Activated naive CD4-positive, alpha-beta T cell treated with anti-CD3 and anti-CD28 coated beads, Interleukin-2, amount 50 U/mL, for 24 hours (primary cell): Measurements from ENCODE around the gene PDE8A.

Experiments used
- H3K27ac Mint-ChIP-seq: one replicate; pipeline ENCODE4 v1.8.0; 2021; ENCODE audit warnings: mild to moderate bottlenecking, mixed read lengths
- H3K27me3 Mint-ChIP-seq: one replicate; pipeline ENCODE4 v1.8.0; 2021; ENCODE audit warnings: mixed read lengths
- H3K36me3 Mint-ChIP-seq: one replicate; pipeline ENCODE4 v1.8.0; 2021; ENCODE audit warnings: mixed read lengths
- H3K4me1 Mint-ChIP-seq: one replicate; pipeline ENCODE4 v1.8.0; 2021; ENCODE audit warnings: mixed read lengths
- H3K4me3 Mint-ChIP-seq: one replicate; pipeline ENCODE4 v1.8.0; 2021; ENCODE audit warnings: mild to moderate bottlenecking, mixed read lengths
- H3K9me3 Mint-ChIP-seq: one replicate; pipeline ENCODE4 v1.8.0; 2021; ENCODE audit warnings: mixed read lengths

Gene PDE8A

GRCh38 chr15:85088300-85088699, 106.6 kb downstream of the PDE8A start:
- peaks cover 31% of the 10 kb centered on the region for H3K36me3 Mint-ChIP-seq
- no peak overlapping the region for H3K4me3 Mint-ChIP-seq
- no peaks in the 10 kb centered on the region for H3K9me3 Mint-ChIP-seq
- no peak overlapping the region for H3K27ac Mint-ChIP-seq
- H3K27me3 Mint-ChIP-seq, result no peaks in the 10 kb centered on the region
- H3K4me1 Mint-ChIP-seq, result no peaks in the 10 kb centered on the region

- Mint-ChIP-seq H3K4me3 (no peak overlapping the region), H3K9me3 (no peaks in the 10 kb centered on the region), H3K4me1 (no peaks in the 10 kb centered on the region), H3K27me3 (no peaks in the 10 kb centered on the region), H3K36me3 (peaks cover 32% of the 10 kb centered on the region), H3K27ac (no peak overlapping the region)
Observed at GRCh38 chr15:85089929-85090597, 108.4 kb downstream of the PDE8A start.

GRCh38 chr15:85091990-85092389, 110.3 kb downstream of the PDE8A start:
- H3K4me1 Mint-ChIP-seq, result no peaks in the 10 kb centered on the region
- no peak overlapping the region for H3K27ac Mint-ChIP-seq
- no peaks in the 10 kb centered on the region for H3K9me3 Mint-ChIP-seq
- no peak overlapping the region for H3K4me3 Mint-ChIP-seq
- H3K27me3 Mint-ChIP-seq, result no peaks in the 10 kb centered on the region
- peaks cover 31% of the 10 kb centered on the region for H3K36me3 Mint-ChIP-seq

GRCh38 chr15:85094685-85095084, 113.0 kb downstream of the PDE8A start:
- H3K4me1 Mint-ChIP-seq, result no peaks in the 10 kb centered on the region
- H3K9me3 Mint-ChIP-seq, result no peaks in the 10 kb centered on the region
- peaks cover 33% of the 10 kb centered on the region for H3K36me3 Mint-ChIP-seq
- no peaks in the 10 kb centered on the region for H3K27me3 Mint-ChIP-seq
- H3K4me3 Mint-ChIP-seq, result no peak overlapping the region
- H3K27ac Mint-ChIP-seq, result no peak overlapping the region

GRCh38 chr15:85095566-85095965, 113.9 kb downstream of the PDE8A start:
- no peak overlapping the region for H3K4me3 Mint-ChIP-seq
- H3K9me3 Mint-ChIP-seq, result no peaks in the 10 kb centered on the region
- no peaks in the 10 kb centered on the region for H3K27me3 Mint-ChIP-seq
- H3K4me1 Mint-ChIP-seq, result no peaks in the 10 kb centered on the region
- peaks cover 35% of the 10 kb centered on the region for H3K36me3 Mint-ChIP-seq
- H3K27ac Mint-ChIP-seq, result no peak overlapping the region

- Mint-ChIP-seq H3K36me3 (peaks cover 26% of the 10 kb centered on the region), H3K27me3 (no peaks in the 10 kb centered on the region), H3K4me1 (no peaks in the 10 kb centered on the region), H3K4me3 (no peak overlapping the region), H3K9me3 (no peaks in the 10 kb centered on the region), H3K27ac (no peak overlapping the region)
Observed at GRCh38 chr15:85097250-85097649, 115.6 kb downstream of the PDE8A start.

- Mint-ChIP-seq H3K27me3 (no peaks in the 10 kb centered on the region), H3K27ac (no peak overlapping the region), H3K4me3 (no peak overlapping the region), H3K36me3 (peaks cover 24% of the 10 kb centered on the region), H3K9me3 (no peaks in the 10 kb centered on the region), H3K4me1 (no peaks in the 10 kb centered on the region)
Observed at GRCh38 chr15:85097725-85098124, 116.1 kb downstream of the PDE8A start.

GRCh38 chr15:85099195-85099803, 117.6 kb downstream of the PDE8A start:
- no peak overlapping the region for H3K4me3 Mint-ChIP-seq
- no peak overlapping the region for H3K27ac Mint-ChIP-seq

GRCh38 chr15:85100186-85100937, 118.7 kb downstream of the PDE8A start:
- Mint-ChIP-seq H3K36me3 (peaks cover 12% of the 10 kb centered on the region), H3K4me1 (peaks cover 4% of the 10 kb centered on the region), H3K27ac (no peak overlapping the region), H3K27me3 (no peaks in the 10 kb centered on the region), H3K4me3 (no peak overlapping the region), H3K9me3 (no peaks in the 10 kb centered on the region)

More at GRCh38 chr15:85099195-85099803, 117.6 kb downstream of the PDE8A start:
- no peaks in the 10 kb centered on the region for H3K9me3 Mint-ChIP-seq
- no peaks in the 10 kb centered on the region for H3K27me3 Mint-ChIP-seq
- peaks cover 4% of the 10 kb centered on the region for H3K4me1 Mint-ChIP-seq
- H3K36me3 Mint-ChIP-seq, result peaks cover 15% of the 10 kb centered on the region

GRCh38 chr15:85104584-85104983, 122.9 kb downstream of the PDE8A start:
- H3K27me3 Mint-ChIP-seq, result no peaks in the 10 kb centered on the region
- peaks cover 4% of the 10 kb centered on the region for H3K4me1 Mint-ChIP-seq
- H3K36me3 Mint-ChIP-seq, result peaks cover 10% of the 10 kb centered on the region
- no peaks in the 10 kb centered on the region for H3K9me3 Mint-ChIP-seq
- no peak overlapping the region for H3K27ac Mint-ChIP-seq
- no peak overlapping the region for H3K4me3 Mint-ChIP-seq

GRCh38 chr15:85108136-85108535, 126.5 kb downstream of the PDE8A start:
- no peaks in the 10 kb centered on the region for H3K9me3 Mint-ChIP-seq
- H3K27ac Mint-ChIP-seq, result no peak overlapping the region
- no peak overlapping the region for H3K4me3 Mint-ChIP-seq
- peaks cover 9% of the 10 kb centered on the region for H3K36me3 Mint-ChIP-seq
- H3K4me1 Mint-ChIP-seq, result peaks cover 4% of the 10 kb centered on the region
- H3K27me3 Mint-ChIP-seq, result no peaks in the 10 kb centered on the region

- Mint-ChIP-seq H3K27me3 (no peaks in the 10 kb centered on the region), H3K36me3 (peaks cover 12% of the 10 kb centered on the region), H3K4me1 (no peaks in the 10 kb centered on the region), H3K4me3 (no peak overlapping the region), H3K27ac (no peak overlapping the region), H3K9me3 (no peaks in the 10 kb centered on the region)
Observed at GRCh38 chr15:85109333-85109732, 127.7 kb downstream of the PDE8A start.

GRCh38 chr15:85112997-85113396, 131.3 kb downstream of the PDE8A start:
- Mint-ChIP-seq H3K4me3 (no peak overlapping the region), H3K36me3 (peaks cover 26% of the 10 kb centered on the region), H3K9me3 (no peaks in the 10 kb centered on the region), H3K4me1 (peaks cover 10% of the 10 kb centered on the region), H3K27me3 (no peaks in the 10 kb centered on the region), H3K27ac (no peak overlapping the region)

GRCh38 chr15:85114886-85115285, 133.2 kb downstream of the PDE8A start:
- Mint-ChIP-seq H3K9me3 (no peaks in the 10 kb centered on the region), H3K27ac (no peak overlapping the region), H3K36me3 (peaks cover 25% of the 10 kb centered on the region), H3K4me1 (peaks cover 10% of the 10 kb centered on the region), H3K4me3 (no peak overlapping the region), H3K27me3 (no peaks in the 10 kb centered on the region)

GRCh38 chr15:85116066-85116465, 134.4 kb downstream of the PDE8A start:
- Mint-ChIP-seq H3K4me1 (peaks cover 10% of the 10 kb centered on the region), H3K9me3 (no peaks in the 10 kb centered on the region), H3K4me3 (no peak overlapping the region), H3K27ac (no peak overlapping the region), H3K27me3 (no peaks in the 10 kb centered on the region), H3K36me3 (peaks cover 31% of the 10 kb centered on the region)

- Mint-ChIP-seq H3K4me1 (peaks cover 10% of the 10 kb centered on the region), H3K27me3 (no peaks in the 10 kb centered on the region), H3K27ac (no peak overlapping the region), H3K36me3 (peaks cover 29% of the 10 kb centered on the region), H3K9me3 (no peaks in the 10 kb centered on the region), H3K4me3 (no peak overlapping the region)
Observed at GRCh38 chr15:85116494-85116893, 134.8 kb downstream of the PDE8A start.
